ENCODE measurements around the gene PPP1R3D. TPM values are rescaled to one million over a fixed set of nuclear protein-coding genes. Genes with fewer than 3 reads are reported as not detected.

Gene PPP1R3D
- total and polyA plus RNA-seq, 2 of the 13 experiments (the other 11 are each of a cell fraction or from before 2014, with no cell fraction given), result 1.2 to 3.7 TPM

GRCh38 chr20:59933849-59934585 is 6.1 kb downstream of the PPP1R3D start (continued):
- no peak for TF ChIP-seq ZNF709 (CRISPR knock-in tag; IDR thresholded peaks at IDR 0.05)
- TF ChIP-seq ARNTL (CRISPR knock-in tag; IDR thresholded peaks at IDR 0.05), result no peak
- no peak for TF ChIP-seq ZNF253 (CRISPR knock-in tag; IDR thresholded peaks at IDR 0.05; ENCODE audit: borderline replicate concordance)
- TF ChIP-seq SNAPC2 (CRISPR knock-in tag; IDR thresholded peaks at IDR 0.05), result no peak
- TF ChIP-seq ZNF496 (CRISPR knock-in tag; IDR thresholded peaks at IDR 0.05; ENCODE audit: insufficient replicate concordance), result no peak
- TF ChIP-seq JARID2 (CRISPR knock-in tag; IDR thresholded peaks at IDR 0.05; ENCODE audit: insufficient replicate concordance), result no peak
- no peak for TF ChIP-seq ZNF503 (CRISPR knock-in tag; IDR thresholded peaks at IDR 0.05)
- TF ChIP-seq NCOA5 (CRISPR knock-in tag; IDR thresholded peaks at IDR 0.05), result no peak
- no peak for TF ChIP-seq SSRP1 (CRISPR knock-in tag; IDR thresholded peaks at IDR 0.05)
- peak; percentile 38; the same call in 1 of the 2 replicates for TF ChIP-seq HOXA3 (CRISPR knock-in tag; IDR thresholded peaks at IDR 0.05)
- TF ChIP-seq ZNF431 (CRISPR knock-in tag; IDR thresholded peaks at IDR 0.05; ENCODE audit: borderline replicate concordance, low read depth), result no peak
- no peak for TF ChIP-seq SP5 (CRISPR knock-in tag; IDR thresholded peaks at IDR 0.05; ENCODE audit: borderline replicate concordance, low read depth)
- no peak for TF ChIP-seq ZNF446 (CRISPR knock-in tag; IDR thresholded peaks at IDR 0.05)
- TF ChIP-seq TOE1 (CRISPR knock-in tag; IDR thresholded peaks at IDR 0.05), result no peak
- peak; percentile 42; the same call in 1 of the 2 replicates for TF ChIP-seq HES4 (CRISPR knock-in tag; IDR thresholded peaks at IDR 0.05; ENCODE audit: borderline replicate concordance)
- TF ChIP-seq MTA3 (CRISPR knock-in tag; IDR thresholded peaks at IDR 0.05), result no peak
- peak; percentile 69 for TF ChIP-seq AGO1 (IDR thresholded peaks at IDR 0.05; ENCODE audit: low read depth, low read length, poor library complexity, severe bottlenecking)
- TF ChIP-seq XBP1 (CRISPR knock-in tag; IDR thresholded peaks at IDR 0.05), result no peak
- no peak for TF ChIP-seq NR3C1 (CRISPR knock-in tag; IDR thresholded peaks at IDR 0.05)
- TF ChIP-seq SMC3 (IDR thresholded peaks at IDR 0.05; ENCODE audit: low read length), result no peak
- TF ChIP-seq, protein P1, sequence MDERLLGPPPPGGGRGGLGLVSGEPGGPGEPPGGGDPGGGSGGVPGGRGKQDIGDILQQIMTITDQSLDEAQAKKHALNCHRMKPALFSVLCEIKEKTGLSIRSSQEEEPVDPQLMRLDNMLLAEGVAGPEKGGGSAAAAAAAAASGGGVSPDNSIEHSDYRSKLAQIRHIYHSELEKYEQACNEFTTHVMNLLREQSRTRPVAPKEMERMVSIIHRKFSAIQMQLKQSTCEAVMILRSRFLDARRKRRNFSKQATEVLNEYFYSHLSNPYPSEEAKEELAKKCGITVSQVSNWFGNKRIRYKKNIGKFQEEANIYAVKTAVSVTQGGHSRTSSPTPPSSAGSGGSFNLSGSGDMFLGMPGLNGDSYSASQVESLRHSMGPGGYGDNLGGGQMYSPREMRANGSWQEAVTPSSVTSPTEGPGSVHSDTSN (CRISPR knock-in tag; IDR thresholded peaks at IDR 0.05), result no peak
- no peak for TF ChIP-seq ZNF143 (CRISPR knock-in tag; IDR thresholded peaks at IDR 0.05)
- no peak for TF ChIP-seq HOXA5 (CRISPR knock-in tag; IDR thresholded peaks at IDR 0.05)
- TF ChIP-seq, protein P2, sequence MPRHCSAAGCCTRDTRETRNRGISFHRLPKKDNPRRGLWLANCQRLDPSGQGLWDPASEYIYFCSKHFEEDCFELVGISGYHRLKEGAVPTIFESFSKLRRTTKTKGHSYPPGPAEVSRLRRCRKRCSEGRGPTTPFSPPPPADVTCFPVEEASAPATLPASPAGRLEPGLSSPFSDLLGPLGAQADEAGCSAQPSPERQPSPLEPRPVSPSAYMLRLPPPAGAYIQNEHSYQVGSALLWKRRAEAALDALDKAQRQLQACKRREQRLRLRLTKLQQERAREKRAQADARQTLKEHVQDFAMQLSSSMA (CRISPR knock-in tag; IDR thresholded peaks at IDR 0.05), result no peak
- no peak for TF ChIP-seq ZNF3 (CRISPR knock-in tag; IDR thresholded peaks at IDR 0.05)
- TF ChIP-seq ZNF777 (CRISPR knock-in tag; IDR thresholded peaks at IDR 0.05), result peak; percentile 40; the same call in 1 of the 2 replicates

Measured in HepG2 (cell line).